Brain microvascular endothelial cell (primary cell): ENCODE results near the gene SIGLEC12.

Experiments used
- DNase-seq: peaks from one replicate; pipeline ENCODE4 v3.0.0-alpha.2; 2020
- H3K27ac ChIP-seq: fragments of 250-450 bp; sonication (Bioruptor Pico); 2 replicates; pipeline ENCODE4 v1.5.1; 2020; ENCODE audit warnings: mild to moderate bottlenecking, moderate library complexity
- H3K27me3 ChIP-seq: fragments of 250-450 bp; sonication (Bioruptor Pico); replicated peaks from 2 replicates; pipeline ENCODE4 v1.5.1; 2020; ENCODE audit warnings: mild to moderate bottlenecking
- H3K36me3 ChIP-seq: fragments of 250-450 bp; sonication (Bioruptor Pico); replicated peaks from 2 replicates; pipeline ENCODE4 v1.5.1; 2020; ENCODE audit warnings: mild to moderate bottlenecking
- H3K4me3 ChIP-seq: 2 replicates; pipeline ENCODE4 v1.5.1; 2011; ENCODE audit warnings: low read depth, mild to moderate bottlenecking, control low read depth, low read length, moderate library complexity
- CTCF ChIP-seq: IDR thresholded peaks from 2 replicates; pipeline ENCODE4 v1.5.1; 2011; ENCODE audit warnings: low read depth, mild to moderate bottlenecking, moderate library complexity, low read length, control low read depth, inconsistent platforms; ENCODE audit errors: missing control alignments
- in situ Hi-C: cut with HindIII; loops from 2 replicates; pipeline ENCODE4 v1.10.0; 2017; ENCODE audit warnings: low sequenced_read_pairs, low pct_ligation_motif_present

SIGLEC12 gene

DNA sequence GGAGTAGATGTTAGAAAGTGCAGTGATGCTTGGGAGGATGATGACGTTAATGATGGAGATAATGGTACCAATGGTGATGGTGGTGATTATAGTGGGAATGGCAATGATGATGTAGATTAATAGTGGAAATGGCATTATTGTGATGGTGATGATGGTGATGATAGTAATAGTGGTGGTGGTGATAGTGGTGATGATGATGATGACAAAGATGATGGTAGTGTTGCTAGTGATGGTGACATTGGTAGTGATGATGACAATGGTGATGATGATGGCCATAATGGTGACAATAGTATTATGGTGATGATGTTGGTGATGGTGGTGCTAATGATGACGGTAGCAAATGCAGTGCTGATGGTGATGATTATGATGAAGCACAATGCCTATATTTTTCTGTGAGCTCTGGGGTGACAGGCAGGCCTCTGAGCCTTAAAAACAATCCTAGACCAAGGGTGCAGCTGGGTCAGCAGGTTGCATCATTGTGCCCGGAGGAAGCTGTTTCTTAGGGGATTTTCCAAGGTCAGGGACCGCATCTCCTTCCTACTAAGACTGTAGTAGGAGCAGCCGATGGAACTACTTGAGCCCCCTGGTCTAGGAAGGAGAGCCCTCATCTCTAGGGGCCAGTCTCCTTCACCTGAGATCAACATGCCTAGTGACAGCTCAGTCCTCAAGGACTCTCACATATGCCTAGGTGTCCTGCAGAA, 15.5 kb downstream of the SIGLEC12 start:
- no peak for DNase-seq
- TF ChIP-seq CTCF = no peak
- no peaks in the 10 kb centered on the region for H3K36me3 ChIP-seq
- no peaks in the 10 kb centered on the region for H3K27me3 ChIP-seq
- no peak overlapping the region for H3K27ac ChIP-seq
- in situ Hi-C loops = no loop called here
- H3K4me3 ChIP-seq = no peak overlapping the region

DNA sequence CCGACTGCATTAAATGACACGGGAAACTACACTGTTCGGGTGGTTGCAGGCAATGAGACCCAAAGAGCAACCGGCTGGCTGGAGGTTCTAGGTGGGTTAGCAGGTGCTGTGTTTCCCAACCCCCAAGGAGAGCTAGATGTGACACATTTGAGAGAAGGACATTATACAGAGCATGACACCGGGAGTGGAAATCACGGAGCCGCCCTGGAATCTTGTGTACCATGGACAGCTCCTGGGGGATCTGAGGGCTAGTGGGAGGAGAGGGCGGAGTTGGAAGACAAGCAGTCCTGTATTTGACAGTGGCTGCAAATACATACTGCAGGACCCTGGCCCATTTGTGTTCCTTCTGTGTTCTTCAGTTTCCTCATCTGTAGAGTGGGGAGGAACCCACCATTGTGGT, 21.0 kb downstream of the SIGLEC12 start:
- TF ChIP-seq CTCF = no peak
- no peaks in the 10 kb centered on the region for H3K27me3 ChIP-seq
- H3K4me3 ChIP-seq = no peak overlapping the region
- H3K36me3 ChIP-seq = no peaks in the 10 kb centered on the region
- DNase-seq = peak; percentile 4
- H3K27ac ChIP-seq = no peak overlapping the region
- in situ Hi-C loops = no loop called here

DNA sequence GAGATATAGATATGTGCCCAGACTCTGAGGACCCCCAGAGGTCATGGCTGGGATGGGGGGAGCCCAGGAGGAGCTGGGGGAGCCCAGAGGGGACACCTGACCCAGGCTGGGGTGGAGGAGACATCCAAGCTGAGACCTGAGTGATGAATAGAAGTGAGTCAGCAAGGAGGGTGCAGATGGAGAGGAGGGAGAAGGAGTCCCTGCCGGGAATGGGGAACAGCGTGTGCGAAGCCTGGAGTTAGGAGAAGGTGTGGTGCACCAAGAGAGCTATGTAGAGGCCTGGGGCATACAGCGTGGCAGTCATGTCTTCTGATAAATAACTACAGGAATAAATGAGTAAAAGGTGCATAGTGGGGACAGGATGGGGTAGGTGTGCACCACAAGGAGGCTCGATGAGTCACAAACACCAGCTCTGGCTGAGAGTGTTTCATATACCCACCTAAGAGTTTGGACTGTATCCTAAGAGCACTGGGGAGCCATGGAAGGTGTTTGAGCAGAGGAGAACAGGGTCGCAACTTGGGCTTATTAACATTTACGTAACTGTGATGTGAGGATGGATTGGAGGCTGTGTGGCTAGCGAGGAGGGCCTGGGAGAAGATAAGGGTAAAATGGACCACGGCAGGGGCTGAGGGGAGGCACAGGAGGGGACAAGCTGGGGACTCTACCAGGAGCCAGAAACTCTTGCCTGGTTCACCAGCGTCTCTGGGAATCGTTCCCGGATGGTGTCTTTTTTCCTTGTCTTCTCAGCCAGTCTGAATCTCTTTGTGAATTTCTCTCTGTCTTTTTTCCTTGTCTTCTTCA, 21.9 kb downstream of the SIGLEC12 start:
- in situ Hi-C loops = no loop called here
- no peak for DNase-seq
- H3K4me3 ChIP-seq = no peak overlapping the region
- no peaks in the 10 kb centered on the region for H3K27me3 ChIP-seq
- no peak overlapping the region for H3K27ac ChIP-seq
- no peaks in the 10 kb centered on the region for H3K36me3 ChIP-seq
- no peak for TF ChIP-seq CTCF

DNA sequence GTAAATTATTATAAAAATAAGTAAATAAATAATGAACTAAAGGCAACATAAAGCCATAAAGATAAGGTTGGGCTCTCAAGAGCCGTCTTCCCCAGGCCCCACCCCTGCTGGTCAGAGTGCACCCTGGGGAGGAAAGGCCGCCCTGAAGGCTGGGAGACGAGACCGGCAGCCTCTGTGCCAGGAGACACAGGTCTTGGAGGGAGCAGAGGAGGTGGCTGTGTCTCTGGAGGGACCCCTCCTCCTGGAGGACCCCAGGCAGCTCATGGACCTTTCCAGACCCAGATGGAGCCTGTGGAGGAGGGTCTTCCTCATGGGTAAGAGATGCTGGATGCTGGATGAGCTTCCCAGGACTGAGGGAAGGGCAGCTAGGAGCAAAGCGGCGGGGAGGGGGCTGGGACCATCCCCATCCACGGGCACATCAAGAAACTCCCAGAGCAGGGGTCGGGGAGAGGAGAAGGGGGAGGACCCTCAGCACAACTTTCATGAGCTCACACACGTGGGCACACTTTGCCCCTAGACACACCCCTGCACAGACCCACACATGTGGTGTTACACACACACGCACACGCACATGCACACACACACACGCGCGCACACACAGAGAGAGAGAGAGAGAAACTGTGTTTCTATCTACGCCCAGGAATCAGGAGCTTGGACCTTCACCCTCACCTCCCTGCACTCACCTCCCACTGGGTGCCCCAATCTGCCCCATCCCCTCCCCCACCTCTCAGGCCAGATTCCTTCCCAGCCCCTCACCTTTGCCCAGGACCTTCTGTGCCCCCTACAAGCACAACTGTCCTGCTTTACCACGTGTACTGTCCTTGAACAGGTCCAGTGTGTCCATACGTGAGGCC, 23.0 kb downstream of the SIGLEC12 start, which contains the start of gene CEACAM18:
TSS of gene CEACAM18 (plus strand) at position 159 of the 854 bp plus-strand sequence.
- Histone ChIP-seq H3K27me3 (no peaks in the 10 kb centered on the region), H3K4me3 (no peak within 1 kb of the TSS), H3K27ac (no peak within 1 kb of the TSS), H3K36me3 (no peaks in the 10 kb centered on the region)
- DNase-seq = no peak
- TF ChIP-seq CTCF = no peak
- in situ Hi-C loops = no loop called here

DNA sequence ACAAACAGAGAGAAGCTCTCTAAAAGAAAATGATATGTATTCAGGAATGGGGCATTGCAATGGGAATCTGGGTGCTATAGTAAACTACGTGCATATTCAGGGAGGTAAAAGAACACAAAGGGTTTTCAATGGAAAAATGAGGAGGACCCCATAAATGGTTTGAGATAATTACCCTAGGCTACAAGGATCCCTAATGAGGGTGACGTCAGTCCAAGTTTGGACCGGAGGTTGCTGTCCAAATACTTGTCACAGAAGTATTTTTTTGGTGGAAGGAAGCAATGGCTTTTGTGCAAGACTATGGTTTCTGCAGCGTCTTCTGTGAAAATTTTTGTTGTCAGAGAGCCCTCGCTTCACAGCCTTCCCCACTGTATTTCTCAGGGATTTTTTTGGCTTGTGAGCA, 24.3 kb downstream of the SIGLEC12 start:
- Histone ChIP-seq H3K36me3 (no peaks in the 10 kb centered on the region), H3K27ac (no peak overlapping the region), H3K27me3 (no peaks in the 10 kb centered on the region), H3K4me3 (no peak overlapping the region)
- in situ Hi-C loops = no loop called here
- DNase-seq = no peak
- no peak for TF ChIP-seq CTCF
